Upper lobe of left lung (tissue), 6 donors: ENCODE results near the gene CRELD2. TPM values are rescaled to one million over a fixed set of nuclear protein-coding genes. Genes with fewer than 3 reads are reported as not detected.

ENCODE experiments used
- ATAC-seq, 2 donors: fragments of 200-7000 bp; cut with Tn5 transposase; one replicate each; pipeline ENCODE4 v1.9.1; 2022; ENCODE audit warnings: mild to moderate bottlenecking in 2 of 2, moderate library complexity in 2 of 2; ENCODE audit not compliant: low FRiP score in 2 of 2
- DNase-seq, 2 donors: peaks; one replicate each; pipeline ENCODE4 v3.0.0-alpha.2; 2019 to 2020
- H3K27ac ChIP-seq, 4 donors: fragments of 200-600 bp; sonication (generic); one replicate each; pipeline ENCODE4 v1.5.1; 2016 to 2019
- H3K27me3 ChIP-seq, 4 donors: fragments of 200-600 bp; sonication (generic); one replicate each; pipeline ENCODE4 v1.5.1; 2017 to 2019
- H3K36me3 ChIP-seq, 4 donors: fragments of 200-600 bp; sonication (generic); one replicate each; pipeline ENCODE4 v1.5.1; 2016 to 2019
- H3K4me1 ChIP-seq, 4 donors: fragments of 200-600 bp; sonication (generic); one replicate each; pipeline ENCODE4 v1.5.1; 2018 to 2019
- H3K4me3 ChIP-seq, 4 donors: fragments of 200-600 bp; sonication (generic); one replicate each; pipeline ENCODE4 v1.5.1; 2017 to 2019; ENCODE audit warnings: mild to moderate bottlenecking in 2 of 4, moderate library complexity in 1 of 4
- H3K9me3 ChIP-seq, 4 donors: fragments of 200-600 bp; sonication (generic); one replicate each; pipeline ENCODE4 v1.5.1; 2018 to 2019
- EP300 ChIP-seq, 4 donors: sonication (generic); formaldehyde crosslinking; IDR thresholded peaks; one replicate each; pipeline ENCODE4 v1.5.1; 2017; ENCODE audit warnings: antibody characterized with exemption in 4 of 4, control low read depth in 2 of 4
- POLR2A ChIP-seq, 4 donors: fragments of 450-650 bp; IDR thresholded peaks; one replicate each; pipeline ENCODE4 v1.5.1; 2016 to 2017; ENCODE audit warnings: antibody characterized with exemption in 4 of 4, mild to moderate bottlenecking in 2 of 4
- POLR2AphosphoS5 ChIP-seq, 2 donors: sonication (generic); formaldehyde crosslinking; IDR thresholded peaks; one replicate each; pipeline ENCODE4 v1.5.1; 2017; ENCODE audit warnings: antibody characterized with exemption in 2 of 2
- WGBS, 2 donors: methylation state at CpG; one replicate each; pipeline ENCODE4 v1.1.5; 2017 to 2018; 5-methylcytosine and 5-hydroxymethylcytosine counted together
- total RNA-seq, 6 donors: library from RNA; depleted of rRNA in 4 of 6; stranded (reverse); fragments of >200 nt in 4 of 6; gene quantifications; one replicate each; pipeline versions ENCODE4 v1.1.0 to v1.2.1, GENCODE V29; 2016 to 2021
- TF ChIP-seq, protein P1 (sequence below), 6 experiments: fragments of 450-650 bp in 4 of 6; fragments of 200-600 bp in 2 of 6; sonication (generic) in 2 of 6; IDR thresholded peaks; one replicate each; pipeline ENCODE4 v1.5.1; 2016 to 2019; ENCODE audit warnings: antibody characterized with exemption in 6 of 6
- donor health status: DM: no; HTN: no; CAD: no; lungs with moderate emphysema.
- donor health status: DM: no; HTN: yes; CAD: no; lungs with severe emphysema.

CRELD2 gene
- total RNA-seq, 6 donors from 2014 or later: 31.2 to 72.6 (median 46.9) TPM

GRCh38 chr22:49872347-49872746 is 46.1 kb upstream of the CRELD2 start:
- no peaks in the 10 kb centered on the region for H3K36me3 ChIP-seq
- no peak overlapping the region for H3K4me3 ChIP-seq
- DNase-seq (no peak), ATAC-seq (no peak)
- H3K9me3 ChIP-seq: peaks cover 0 to 10% (median 0%) of the 10 kb centered on the region in 4 donors
- H3K27ac ChIP-seq: no peak overlapping the region
- H3K27me3 ChIP-seq: no peaks in the 10 kb centered on the region
- TF ChIP-seq EP300 (IDR thresholded peaks at IDR 0.05) (no peak), POLR2A (IDR thresholded peaks at IDR 0.05) (no peak), POLR2AphosphoS5 (IDR thresholded peaks at IDR 0.05) (no peak)
- WGBS, 2 donors: 94 to 98% methylated on average over 7 of the region's 7 CpGs
- H3K4me1 ChIP-seq: no peaks in the 10 kb centered on the region

DNA sequence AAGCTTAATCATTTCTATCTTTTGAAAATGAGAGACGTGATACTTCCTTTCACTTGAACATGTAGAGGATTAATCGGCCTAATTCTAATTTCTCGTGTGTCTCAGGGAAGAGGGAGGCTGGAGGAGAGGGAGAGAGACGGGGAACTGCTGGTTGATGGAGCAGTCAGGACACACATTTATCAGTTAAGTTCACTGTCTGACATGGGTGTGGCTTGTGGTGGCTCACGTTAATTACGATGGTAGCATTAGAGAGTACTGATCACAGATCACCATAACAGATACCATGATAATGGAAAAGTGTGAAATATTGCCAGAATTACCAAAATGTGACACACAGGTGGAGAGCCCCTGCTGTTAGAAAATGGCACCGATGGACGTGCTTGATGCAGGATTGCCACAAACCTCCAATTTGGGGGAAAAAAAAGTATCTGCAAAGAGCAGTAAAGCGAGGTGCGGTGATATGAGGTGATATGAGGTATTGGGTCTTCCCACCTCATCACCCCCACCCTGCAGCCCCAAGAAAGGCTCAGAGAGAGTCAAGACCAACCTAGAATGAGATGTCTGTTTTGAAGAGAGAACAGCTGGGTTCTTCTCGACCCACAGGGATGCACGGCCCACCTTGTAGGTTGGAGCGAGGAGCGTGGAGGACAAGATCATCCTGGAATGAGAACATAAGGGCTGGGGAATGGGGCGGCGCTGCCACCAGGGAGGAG is 45.0 kb upstream of the CRELD2 start:
- H3K4me3 ChIP-seq: no peak overlapping the region
- H3K9me3 ChIP-seq: peaks cover 0 to 10% (median 0%) of the 10 kb centered on the region in 4 donors
- no peak overlapping the region for H3K27ac ChIP-seq
- no peaks in the 10 kb centered on the region for H3K27me3 ChIP-seq
- TF ChIP-seq EP300 (IDR thresholded peaks at IDR 0.05) (no peak), POLR2A (IDR thresholded peaks at IDR 0.05) (no peak), POLR2AphosphoS5 (IDR thresholded peaks at IDR 0.05) (no peak)
- TF ChIP-seq, protein P1, sequence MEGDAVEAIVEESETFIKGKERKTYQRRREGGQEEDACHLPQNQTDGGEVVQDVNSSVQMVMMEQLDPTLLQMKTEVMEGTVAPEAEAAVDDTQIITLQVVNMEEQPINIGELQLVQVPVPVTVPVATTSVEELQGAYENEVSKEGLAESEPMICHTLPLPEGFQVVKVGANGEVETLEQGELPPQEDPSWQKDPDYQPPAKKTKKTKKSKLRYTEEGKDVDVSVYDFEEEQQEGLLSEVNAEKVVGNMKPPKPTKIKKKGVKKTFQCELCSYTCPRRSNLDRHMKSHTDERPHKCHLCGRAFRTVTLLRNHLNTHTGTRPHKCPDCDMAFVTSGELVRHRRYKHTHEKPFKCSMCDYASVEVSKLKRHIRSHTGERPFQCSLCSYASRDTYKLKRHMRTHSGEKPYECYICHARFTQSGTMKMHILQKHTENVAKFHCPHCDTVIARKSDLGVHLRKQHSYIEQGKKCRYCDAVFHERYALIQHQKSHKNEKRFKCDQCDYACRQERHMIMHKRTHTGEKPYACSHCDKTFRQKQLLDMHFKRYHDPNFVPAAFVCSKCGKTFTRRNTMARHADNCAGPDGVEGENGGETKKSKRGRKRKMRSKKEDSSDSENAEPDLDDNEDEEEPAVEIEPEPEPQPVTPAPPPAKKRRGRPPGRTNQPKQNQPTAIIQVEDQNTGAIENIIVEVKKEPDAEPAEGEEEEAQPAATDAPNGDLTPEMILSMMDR (IDR thresholded peaks at IDR 0.05): no peak
- ATAC-seq (no peak), DNase-seq (no peak)
- WGBS, 2 donors: 89 to 93% methylated on average over 15 to 16 of the region's 16 CpGs
- H3K4me1 ChIP-seq: no peaks in the 10 kb centered on the region
- H3K36me3 ChIP-seq: no peaks in the 10 kb centered on the region

GRCh38 chr22:49877642-49878041 is 40.8 kb upstream of the CRELD2 start:
- 96 to 99% methylated on average over 7 of the region's 7 CpGs for WGBS, 2 donors
- TF ChIP-seq POLR2A (IDR thresholded peaks at IDR 0.05) (no peak), EP300 (IDR thresholded peaks at IDR 0.05) (no peak), POLR2AphosphoS5 (IDR thresholded peaks at IDR 0.05) (no peak)
- TF ChIP-seq, protein P1 (IDR thresholded peaks at IDR 0.05): no peak
- Histone ChIP-seq H3K9me3 (no peaks in the 10 kb centered on the region), H3K27ac (no peak overlapping the region), H3K27me3 (no peaks in the 10 kb centered on the region), H3K4me1 (no peaks in the 10 kb centered on the region), H3K4me3 (no peak overlapping the region), H3K36me3 (no peaks in the 10 kb centered on the region)
- DNase-seq: no peak
- ATAC-seq: no peak

DNA sequence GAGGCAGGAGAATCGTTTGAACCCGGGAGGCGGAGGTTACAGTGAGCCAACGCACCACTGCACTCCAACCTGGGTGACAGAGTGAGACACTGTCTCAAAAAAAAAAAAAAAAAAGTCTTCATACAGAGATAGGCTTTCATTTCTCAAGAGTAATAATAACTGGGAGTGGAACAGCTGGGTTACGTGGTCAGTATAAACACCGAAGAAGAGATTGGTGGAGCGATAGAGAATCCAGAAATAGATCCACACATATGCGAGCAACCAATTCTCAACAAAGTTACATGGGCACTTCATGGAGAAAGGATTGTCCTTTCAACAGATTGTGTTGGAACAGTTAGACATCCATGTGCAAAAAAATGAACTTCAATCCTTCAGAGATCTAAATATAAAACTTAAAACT is 40.2 kb upstream of the CRELD2 start:
- Histone ChIP-seq H3K27ac (no peak overlapping the region), H3K9me3 (no peaks in the 10 kb centered on the region), H3K27me3 (no peaks in the 10 kb centered on the region), H3K4me1 (no peaks in the 10 kb centered on the region), H3K36me3 (no peaks in the 10 kb centered on the region), H3K4me3 (no peak overlapping the region)
- ATAC-seq (no peak), DNase-seq (no peak)
- TF ChIP-seq POLR2A (IDR thresholded peaks at IDR 0.05): no peak
- 98% methylated on average over 8 of the region's 8 CpGs for WGBS, 2 donors

GRCh38 chr22:49879871-49880270 is 38.6 kb upstream of the CRELD2 start:
- DNase-seq (no peak), ATAC-seq (no peak)
- Histone ChIP-seq H3K4me3 (no peak overlapping the region), H3K27me3 (no peaks in the 10 kb centered on the region), H3K36me3 (peaks cover 0 to 16% (median 10%) of the 10 kb centered on the region in 4 donors), H3K4me1 (no peaks in the 10 kb centered on the region), H3K27ac (no peak overlapping the region), H3K9me3 (no peaks in the 10 kb centered on the region)
- 94% methylated on average over 8 to 9 of the region's 9 CpGs for WGBS, 2 donors
- TF ChIP-seq EP300 (IDR thresholded peaks at IDR 0.05) (no peak), POLR2A (IDR thresholded peaks at IDR 0.05) (no peak), POLR2AphosphoS5 (IDR thresholded peaks at IDR 0.05) (no peak)
- TF ChIP-seq, protein P1 (IDR thresholded peaks at IDR 0.05): no peak

DNA sequence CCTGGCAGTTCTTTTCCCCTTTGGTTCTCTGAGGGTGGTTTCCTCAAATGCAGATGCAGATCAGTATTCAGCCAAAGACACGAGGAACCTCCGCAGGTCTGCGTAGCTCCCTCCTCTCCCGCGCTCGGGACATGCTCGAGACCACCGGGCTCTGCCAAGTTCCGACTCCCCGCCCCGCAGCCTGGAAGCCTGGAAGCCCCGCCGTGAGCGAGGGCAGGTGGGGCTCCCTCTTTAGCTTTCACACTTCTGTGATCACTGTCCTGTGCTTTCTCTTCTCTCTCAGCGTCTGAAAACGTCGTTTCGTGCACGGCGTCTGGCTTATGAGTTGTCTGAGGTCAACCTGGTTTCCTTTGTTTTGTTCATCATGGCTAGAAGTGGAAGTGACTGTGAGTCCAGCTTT is 38.2 kb upstream of the CRELD2 start:
- DNase-seq: no peak
- Histone ChIP-seq H3K27ac (no peak overlapping the region), H3K36me3 (peaks cover 0 to 20% (median 13%) of the 10 kb centered on the region in 4 donors), H3K9me3 (no peaks in the 10 kb centered on the region), H3K4me1 (no peaks in the 10 kb centered on the region), H3K4me3 (no peak overlapping the region), H3K27me3 (no peaks in the 10 kb centered on the region)
- TF ChIP-seq POLR2A (IDR thresholded peaks at IDR 0.05) (no peak), POLR2AphosphoS5 (IDR thresholded peaks at IDR 0.05) (no peak), EP300 (IDR thresholded peaks at IDR 0.05) (no peak)
- TF ChIP-seq, protein P1 (IDR thresholded peaks at IDR 0.05): no peak
- ATAC-seq: no peak
- WGBS, 2 donors: 52 to 63% methylated on average over 20 of the region's 20 CpGs
